NCI-H2196 treated with DMSO at 0.1 percent for 48 hours (cell line): ENCODE measurements around the gene QRFP.

Experiments
- DNase-seq: peaks from one replicate; lab custom pipeline; 2025; ENCODE audit not compliant: unreplicated experiment; lab: John Stamatoyannopoulos, UW

The QRFP gene

DNA sequence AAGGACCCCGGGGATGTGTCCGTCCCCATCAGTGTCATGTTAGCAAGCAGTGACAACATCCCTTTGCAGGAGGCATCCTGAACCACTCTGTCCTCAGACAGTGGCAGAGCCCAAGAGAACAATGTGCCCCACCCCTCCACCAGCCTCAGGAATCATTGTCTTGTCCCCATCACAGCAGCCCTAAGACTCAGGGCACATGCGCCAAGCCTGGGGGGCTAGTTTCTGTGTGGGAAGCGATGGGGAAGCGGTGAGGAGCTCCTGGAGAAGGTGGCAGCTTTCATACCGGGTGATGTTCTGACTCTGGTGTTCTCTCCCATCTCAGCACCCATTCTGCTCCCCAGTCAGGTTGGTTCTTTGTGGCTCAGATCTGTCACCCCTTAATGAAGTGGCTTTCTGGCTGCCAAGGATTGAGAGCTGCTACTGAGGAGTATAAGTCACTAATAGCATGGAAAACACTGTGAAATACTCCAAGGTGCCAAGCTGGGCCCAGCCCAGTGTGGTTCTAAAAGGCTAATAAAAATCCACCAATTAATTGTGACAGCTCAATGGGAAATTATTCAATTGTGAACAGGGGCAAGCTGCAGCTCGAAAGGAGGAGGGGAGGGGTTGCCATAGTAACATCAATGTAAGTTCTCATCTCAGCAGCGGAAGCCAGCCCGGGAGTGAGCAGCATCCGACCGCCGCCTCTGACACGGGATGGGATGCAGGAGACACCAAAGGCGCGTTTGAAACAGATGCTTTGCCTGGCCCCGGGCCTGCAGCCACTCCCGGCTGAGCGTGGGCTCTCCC lies 4.7 kb downstream of the QRFP start:
- no peak for DNase-seq

DNA sequence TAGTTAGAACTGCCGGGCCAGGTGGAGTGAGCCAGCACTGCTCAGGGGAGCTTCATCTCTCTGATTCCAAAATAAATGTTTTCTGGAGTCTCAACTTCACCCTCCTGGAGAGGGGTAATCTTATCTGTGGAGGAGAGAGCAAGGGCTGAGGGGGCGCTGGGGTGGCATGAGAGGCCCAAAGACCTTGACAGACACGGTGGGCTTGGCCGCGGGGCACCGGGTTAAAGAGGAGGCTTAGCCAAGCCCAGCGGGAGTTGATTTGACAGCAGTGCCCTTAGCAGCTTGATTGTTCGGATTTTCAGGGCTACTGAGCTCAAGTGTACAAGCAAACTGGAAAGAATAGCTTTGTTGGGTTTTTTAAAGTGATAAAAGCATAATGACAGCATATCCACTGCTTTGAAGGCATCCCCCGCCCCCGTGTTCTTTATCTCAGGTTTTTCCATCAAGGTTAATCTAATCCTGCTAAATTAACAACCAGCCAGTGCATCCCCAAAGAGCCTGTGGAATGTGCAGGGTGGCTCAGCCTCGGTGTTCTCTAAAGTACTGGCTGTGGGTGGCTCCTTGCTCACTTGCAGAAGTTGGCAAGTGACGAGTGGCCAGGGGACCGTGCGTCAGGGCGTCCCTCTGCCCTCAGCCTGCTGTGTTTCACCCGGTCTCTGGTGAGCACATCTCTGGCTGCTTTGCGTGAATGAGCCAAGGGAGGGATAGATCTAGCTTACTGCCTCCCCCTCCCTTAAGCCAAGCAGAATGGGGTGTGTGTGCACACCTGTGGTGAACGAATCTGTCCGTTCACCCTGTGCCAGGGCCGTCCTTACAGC lies 5.5 kb downstream of the QRFP start:
- no peak for DNase-seq

DNA sequence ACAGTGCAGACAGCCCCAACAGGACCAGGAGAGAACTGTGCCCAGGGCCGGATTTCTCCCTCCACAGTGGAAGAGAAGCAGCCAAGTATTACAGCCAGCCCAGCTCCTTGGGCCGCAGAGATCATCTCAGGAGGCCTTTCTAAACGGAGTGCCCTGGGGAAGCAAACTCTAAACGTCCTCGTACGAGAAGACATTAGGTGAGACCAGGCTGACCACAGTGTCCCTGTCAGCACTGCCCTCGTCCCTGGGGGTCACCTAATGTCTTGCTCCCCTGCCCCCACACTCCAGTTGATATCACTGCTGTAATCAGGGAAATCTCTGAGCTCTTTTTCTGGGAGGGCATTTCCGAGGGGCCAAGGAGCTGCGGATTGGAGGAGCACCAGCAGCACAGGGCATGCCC lies 6.5 kb downstream of the QRFP start:
- DNase-seq: no peak

DNA sequence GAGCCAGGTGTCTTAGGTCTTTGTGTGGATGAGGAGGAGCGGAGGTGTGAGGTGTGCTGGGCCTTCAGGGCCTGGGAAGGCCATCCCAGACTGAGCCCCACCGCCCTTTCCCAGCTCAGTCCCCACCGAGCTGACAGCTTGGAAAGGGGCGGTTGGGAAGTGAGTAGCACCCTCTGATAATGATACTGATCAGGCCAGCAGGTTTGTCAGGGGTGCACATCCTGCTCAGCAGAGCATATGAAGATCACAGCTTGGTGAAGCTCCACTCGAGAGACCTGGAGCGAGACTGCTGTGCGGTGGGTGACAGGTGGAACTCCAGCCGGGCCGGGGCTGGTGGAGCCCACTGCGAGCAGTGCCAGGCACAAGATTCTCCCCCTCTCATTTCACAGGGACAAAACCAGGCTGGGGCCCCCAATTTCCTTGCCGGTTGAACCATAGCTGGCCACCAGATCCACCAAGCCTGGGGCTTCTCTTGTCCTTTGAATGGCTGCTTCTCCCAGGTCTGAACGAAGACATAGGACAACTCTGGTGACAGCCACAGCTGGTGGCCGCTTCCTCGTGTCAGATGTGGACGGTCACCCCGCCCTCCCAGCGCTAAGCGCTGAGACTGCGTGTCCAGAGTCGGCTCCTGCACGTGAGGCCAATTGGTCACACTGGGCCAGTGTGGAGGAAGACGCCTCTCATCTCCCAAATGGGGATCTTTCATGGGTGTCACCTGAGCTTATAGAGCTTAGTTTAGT lies 8.3 kb downstream of the QRFP start:
- DNase-seq: no peak

DNA sequence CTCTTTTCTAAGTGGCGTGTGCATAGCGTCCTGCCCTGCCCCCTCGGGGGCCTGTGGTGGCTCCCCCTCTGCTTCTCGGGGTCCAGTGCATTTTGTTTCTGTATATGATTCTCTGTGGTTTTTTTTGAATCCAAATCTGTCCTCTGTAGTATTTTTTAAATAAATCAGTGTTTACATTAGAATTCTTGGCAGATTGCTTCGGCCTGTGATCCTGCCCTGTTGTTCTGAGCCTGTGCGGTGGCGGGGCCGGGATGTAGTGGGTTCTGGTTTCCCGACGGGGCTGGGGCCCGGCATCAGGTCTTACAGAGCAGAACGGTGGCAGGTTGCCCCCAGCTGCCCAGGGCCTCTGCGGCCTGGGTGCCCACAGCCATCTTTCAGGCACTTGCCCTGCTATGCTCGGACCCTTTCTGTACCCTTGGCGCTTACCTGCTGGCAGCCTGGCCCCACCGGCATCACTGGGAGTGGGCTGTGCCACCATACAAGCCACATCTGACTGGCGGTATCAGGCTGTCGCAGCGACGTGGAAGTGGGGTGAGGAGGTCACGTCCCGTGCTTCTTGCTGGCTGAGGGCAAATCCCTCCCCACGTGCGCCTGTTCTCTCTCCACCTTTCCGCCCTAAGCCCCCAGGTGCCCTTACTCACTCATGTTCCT lies 9.0 kb downstream of the QRFP start:
- DNase-seq: no peak

DNA sequence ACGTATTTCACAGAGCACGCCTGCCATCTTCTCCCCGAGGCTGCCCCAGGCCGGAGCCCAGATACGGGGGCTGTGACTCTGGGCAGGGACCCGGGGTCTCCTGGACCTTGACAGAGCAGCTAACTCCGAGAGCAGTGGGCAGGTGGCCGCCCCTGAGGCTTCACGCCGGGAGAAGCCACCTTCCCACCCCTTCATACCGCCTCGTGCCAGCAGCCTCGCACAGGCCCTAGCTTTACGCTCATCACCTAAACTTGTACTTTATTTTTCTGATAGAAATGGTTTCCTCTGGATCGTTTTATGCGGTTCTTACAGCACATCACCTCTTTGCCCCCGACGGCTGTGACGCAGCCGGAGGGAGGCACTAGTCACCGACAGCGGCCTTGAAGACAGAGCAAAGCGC lies 9.6 kb downstream of the QRFP start:
- no peak for DNase-seq

DNA sequence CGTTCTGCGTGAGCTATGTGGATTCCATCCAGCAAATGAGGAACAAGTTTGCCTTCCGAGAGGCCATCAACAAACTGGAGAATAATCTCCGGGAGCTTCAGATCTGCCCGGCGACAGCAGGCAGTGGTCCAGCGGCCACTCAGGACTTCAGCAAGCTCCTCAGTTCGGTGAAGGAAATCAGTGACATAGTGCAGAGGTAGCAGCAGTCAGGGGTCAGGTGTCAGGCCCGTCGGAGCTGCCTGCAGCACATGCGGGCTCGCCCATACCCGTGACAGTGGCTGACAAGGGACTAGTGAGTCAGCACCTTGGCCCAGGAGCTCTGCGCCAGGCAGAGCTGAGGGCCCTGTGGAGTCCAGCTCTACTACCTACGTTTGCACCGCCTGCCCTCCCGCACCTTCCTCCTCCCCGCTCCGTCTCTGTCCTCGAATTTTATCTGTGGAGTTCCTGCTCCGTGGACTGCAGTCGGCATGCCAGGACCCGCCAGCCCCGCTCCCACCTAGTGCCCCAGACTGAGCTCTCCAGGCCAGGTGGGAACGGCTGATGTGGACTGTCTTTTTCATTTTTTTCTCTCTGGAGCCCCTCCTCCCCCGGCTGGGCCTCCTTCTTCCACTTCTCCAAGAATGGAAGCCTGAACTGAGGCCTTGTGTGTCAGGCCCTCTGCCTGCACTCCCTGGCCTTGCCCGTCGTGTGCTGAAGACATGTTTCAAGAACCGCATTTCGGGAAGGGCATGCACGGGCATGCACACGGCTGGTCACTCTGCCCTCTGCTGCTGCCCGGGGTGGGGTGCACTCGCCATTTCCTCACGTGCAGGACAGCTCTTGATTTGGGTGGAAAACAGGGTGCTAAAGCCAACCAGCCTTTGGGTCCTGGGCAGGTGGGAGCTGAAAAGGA lies 10.9 kb downstream of the QRFP start:
- DNase-seq: no peak

DNA sequence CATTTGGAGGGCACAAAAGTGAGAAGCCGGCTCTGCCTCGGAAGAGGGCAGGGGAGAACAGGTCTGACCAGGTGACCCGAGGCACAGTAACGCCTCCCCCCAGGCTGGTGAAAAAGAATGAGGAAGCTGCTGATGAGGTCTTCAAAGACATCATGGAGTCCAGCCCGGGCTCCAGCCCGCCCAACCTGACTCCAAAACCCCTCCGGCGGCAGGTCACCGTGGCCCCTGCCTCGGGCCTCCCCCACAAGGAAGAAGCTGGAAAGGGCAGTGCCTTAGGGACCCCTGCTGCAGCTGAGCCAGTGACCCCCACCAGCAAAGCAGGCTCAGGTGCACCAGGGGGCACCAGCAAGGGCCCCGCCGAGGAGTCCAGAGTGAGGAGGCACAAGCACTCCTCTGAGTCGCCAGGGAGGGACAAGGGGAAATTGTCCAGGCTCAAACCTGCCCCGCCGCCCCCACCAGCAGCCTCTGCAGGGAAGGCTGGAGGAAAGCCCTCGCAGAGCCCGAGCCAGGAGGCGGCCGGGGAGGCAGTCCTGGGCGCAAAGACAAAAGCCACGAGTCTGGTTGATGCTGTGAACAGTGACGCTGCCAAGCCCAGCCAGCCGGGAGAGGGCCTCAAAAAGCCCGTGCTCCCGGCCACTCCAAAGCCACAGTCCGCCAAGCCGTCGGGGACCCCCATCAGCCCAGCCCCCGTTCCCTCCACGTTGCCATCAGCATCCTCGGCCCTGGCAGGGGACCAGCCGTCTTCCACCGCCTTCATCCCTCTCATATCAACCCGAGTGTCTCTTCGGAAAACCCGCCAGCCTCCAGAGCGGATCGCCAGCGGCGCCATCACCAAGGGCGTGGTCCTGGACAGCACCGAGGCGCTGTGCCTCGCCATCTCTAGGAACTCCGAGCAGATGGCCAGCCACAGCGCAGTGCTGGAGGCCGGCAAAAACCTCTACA lies 11.8 kb downstream of the QRFP start:
- no peak for DNase-seq

DNA sequence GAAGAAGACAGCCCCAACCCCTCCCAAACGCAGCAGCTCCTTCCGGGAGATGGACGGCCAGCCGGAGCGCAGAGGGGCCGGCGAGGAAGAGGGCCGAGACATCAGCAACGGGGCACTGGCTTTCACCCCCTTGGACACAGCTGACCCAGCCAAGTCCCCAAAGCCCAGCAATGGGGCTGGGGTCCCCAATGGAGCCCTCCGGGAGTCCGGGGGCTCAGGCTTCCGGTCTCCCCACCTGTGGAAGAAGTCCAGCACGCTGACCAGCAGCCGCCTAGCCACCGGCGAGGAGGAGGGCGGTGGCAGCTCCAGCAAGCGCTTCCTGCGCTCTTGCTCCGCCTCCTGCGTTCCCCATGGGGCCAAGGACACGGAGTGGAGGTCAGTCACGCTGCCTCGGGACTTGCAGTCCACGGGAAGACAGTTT lies 12.5 kb downstream of the QRFP start:
- no peak for DNase-seq

DNA sequence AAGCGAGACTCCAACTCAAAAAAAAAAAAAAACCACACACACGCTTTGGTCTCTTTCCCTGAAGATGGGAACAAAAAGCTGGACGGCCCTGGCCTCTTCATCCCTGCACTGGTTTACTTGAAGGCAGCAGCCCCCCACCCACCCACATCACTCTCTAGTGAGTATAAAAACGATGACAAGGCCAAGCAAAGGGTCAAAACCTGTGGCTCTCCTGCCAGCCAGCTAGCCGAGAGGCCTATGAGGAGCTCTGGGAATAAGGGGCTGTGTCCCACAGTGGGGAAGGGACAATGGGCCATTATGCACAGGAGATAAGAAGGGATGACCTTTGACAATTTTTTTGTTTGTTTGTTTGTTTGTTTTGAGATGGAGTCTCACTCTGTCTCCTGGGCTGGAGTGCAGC lies 13.1 kb downstream of the QRFP start:
- no peak for DNase-seq

DNA sequence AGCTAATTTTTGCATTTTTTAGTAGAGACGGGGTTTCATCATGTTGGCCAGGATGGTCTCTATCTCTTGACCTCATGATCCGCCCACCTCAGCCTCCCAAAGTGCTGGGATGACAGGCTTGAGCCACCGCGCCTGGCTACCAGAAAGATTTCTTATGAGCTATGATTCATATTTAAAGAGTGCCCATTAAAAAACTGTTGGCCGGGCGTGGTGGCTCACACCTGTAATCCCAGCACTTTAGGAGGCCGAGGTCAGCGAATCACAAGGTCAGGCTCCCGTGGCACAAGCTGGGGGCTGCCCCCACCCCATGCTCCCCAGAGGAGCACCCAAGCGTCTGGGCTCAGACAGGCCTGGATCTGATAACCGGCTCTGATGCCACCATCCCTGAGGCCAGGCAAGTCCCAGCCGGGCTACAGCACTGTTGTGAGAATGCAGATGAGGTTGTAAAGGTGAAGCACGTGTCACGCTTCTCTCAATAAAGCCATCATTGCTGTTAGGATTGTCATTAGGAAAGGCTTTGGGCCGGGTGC lies 13.9 kb downstream of the QRFP start:
- DNase-seq: no peak

DNA sequence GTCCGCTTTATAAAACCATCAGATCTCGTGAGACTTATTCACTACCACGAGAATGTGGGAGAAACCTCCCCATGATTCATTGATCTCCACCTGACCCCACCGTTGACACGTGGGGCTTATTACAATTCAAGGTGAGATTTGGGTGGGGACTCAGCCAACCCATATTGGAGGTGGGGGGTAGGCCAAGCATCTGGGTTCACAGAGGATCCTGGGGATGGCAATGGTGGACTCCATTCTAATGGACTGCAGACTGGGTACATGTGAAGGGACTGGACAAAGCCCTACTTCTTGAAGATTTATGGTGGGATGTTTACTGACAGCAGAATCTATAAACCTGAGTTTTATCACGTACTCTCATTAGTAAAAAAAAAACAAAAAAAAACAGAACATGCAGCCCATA lies 15.1 kb downstream of the QRFP start:
- no peak for DNase-seq

DNA sequence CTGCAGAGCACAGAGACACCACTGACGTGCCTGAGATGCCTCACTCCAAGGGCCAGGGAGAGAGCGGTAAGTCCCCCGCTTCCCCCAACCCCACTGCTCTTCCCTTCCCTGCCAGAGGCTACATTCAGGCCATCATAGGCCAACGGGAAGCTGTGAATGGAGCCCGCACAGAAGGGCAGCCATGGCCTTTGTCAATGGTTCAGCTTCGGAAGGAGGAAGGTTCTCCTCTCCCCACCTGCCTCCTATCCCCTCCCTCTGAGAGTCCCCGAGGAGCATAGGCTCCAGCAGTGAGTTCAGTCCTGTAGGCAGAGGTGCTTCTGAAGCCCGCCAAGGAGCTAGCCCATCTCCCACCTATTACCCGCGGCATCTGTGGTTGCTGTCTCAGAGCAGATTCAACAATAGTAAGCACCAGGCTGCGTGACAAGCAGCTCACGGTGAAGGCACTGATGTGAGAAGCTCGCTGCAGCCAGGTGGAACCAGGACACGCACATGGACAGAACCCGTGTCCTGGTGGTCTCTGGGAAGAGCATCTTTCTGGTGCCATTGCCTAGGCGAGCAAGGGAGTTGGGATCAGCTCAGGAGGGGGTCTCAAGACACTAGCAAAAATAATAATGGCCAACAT lies 15.9 kb downstream of the QRFP start:
- DNase-seq: no peak

DNA sequence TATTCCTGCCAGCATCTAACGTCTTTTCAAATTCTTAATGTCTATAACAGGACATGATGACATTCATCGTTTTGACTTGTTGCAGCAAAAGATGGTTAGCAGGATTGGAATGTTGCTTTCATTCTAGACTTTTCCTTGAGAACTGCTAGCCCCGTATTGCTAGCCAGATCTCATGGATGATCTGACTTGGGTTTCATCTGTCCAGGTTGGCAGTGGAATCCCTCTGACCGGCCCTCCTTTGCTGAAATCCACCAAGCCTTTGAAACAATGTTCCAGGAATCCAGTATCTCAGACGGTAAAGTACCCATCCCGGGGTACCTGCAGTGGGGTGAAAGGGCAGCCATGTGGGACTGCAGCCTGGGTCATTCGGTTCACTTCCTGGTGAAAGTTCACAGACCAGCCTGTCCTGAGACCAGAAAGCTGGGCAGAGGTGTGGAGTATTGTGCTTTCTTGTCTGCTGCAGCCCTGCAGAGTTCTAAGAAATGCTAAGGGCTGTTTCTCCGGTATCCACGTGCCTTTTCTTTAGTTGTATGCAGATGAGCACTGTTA lies 16.7 kb downstream of the QRFP start:
- DNase-seq: no peak

DNA sequence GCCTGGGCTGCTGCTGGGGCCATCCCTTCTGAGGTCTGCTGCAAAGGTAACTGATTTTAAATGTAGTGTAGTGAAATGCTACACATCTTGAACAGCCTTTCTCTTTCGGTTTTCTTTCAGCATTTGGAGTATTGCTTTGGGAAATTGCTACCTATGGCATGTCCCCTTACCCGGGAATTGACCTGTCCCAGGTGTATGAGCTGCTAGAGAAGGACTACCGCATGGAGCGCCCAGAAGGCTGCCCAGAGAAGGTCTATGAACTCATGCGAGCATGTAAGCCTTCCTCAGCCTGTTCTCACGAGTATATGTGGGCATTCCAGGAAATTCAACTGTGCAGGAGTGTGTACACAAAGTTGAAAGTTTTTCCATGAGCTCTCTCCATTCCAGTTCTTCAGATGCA lies 18.3 kb downstream of the QRFP start:
- no peak for DNase-seq

DNA sequence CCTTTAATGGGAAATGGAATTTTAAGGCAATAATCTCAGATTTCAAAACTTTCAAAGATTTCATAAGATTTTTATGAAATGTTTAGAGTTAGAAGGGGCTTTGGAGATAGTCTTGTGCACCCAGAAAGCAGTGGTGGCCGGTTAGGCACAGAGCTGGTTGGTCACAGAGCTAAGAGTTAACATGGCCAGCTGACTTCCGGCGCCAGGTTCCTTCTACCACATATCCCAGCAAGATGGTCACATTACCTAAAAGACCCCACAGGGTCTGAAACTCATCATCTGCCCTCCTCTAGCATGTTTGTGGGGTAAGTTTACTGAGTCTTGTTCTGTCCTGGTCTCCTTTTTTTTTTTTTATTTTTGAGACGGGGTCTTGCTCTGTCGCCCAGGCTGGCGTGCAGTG lies 19.3 kb downstream of the QRFP start:
- no peak for DNase-seq

DNA sequence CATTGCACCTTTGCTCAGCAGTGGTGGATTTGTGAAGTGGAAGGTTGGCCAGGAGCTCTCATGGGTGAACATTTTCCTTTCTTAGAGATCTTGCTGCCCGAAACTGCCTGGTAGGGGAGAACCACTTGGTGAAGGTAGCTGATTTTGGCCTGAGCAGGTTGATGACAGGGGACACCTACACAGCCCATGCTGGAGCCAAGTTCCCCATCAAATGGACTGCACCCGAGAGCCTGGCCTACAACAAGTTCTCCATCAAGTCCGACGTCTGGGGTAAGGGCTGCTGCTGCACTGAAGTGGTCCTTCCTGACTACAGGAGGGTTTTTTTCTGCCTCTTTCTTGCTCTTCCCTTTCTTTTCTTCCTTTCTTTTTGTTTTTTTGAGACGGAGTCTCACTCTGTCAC lies 21.8 kb downstream of the QRFP start:
- DNase-seq: no peak

DNA sequence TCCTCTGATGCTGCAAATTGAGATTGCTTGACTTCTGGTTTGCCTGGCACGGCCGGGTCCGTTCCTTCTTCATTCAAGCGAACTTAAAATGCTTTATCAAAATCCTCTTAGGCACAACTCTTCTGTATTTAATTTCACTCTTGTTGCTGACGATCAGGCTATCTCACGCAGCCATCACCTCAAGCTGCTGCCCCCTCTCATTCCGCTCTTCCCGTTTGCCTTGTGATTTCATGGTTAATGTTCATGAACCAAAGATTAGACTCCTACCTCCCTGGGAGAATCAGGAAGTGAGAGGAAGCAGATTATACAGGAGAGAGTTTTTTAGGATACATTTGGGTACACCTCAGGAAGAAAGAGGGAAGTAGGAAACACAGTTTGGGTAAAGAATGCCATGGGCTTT lies 22.6 kb downstream of the QRFP start:
- DNase-seq: no peak
